Measurements from ENCODE around the gene VIL1. TPM values are rescaled to one million over a fixed set of nuclear protein-coding genes. Genes with fewer than 3 reads are reported as not detected.

Gene VIL1
- polyA plus RNA-seq, 1 donor (not counting 4 experiments of a cell fraction or from before 2014, with no cell fraction given) = not detected

DNA sequence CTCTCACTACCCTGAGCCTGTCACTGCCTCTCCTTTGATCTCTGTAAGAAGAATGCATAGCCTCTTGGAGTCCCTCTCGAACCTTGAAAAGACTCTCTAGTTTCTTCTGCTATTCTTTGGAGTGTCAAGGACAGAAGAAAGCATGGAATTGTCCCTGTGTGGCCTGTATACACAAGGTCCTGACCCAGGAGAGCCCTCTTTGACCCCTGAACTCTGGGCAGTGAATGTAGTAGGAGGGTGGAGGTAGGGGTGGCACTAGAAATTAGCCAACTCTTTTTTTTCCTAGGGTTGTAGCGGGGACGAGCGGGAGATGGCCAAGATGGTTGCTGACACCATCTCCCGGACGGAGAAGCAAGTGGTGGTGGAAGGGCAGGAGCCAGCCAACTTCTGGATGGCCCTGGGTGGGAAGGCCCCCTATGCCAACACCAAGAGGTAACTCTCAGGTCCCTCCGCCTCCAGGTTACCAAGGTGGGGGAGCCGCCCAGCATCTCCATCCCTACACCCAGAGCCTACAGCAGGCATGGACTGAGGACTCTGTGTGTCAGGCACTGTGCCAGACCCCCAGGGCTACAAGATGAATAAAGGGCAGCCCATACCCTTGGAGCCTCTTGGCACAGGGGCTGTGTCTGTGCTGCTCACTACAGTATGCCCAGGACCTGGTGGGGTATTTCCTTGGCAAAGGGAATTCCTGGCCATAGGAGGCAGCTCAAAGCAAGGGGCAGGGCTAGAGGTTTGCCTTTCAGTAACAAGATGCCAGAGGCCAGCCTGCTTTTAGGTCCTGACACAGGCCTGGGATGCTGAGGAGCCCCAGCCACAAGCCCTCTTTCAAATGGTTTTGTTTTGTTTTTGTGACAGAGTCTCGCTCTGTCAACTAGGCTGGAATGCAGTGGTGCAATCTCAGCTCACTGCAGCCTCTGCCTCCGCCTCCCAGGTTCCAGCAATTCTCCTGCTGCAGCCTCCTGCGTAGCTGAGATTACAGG, 16.4 kb downstream of the VIL1 start:
- Histone ChIP-seq H3K9me1 (ENCODE audit: control insufficient read depth, extremely low read depth, insufficient read depth, low read length) (no peaks in the 10 kb centered on the region), H3K36me3 (ENCODE audit: control insufficient read depth in 2 of 2, extremely low read depth in 1 of 2, insufficient read depth in 2 of 2, low read length in 2 of 2) (no peaks in the 10 kb centered on the region)
- dilution Hi-C loops (cut with MboI; ENCODE audit: extremely low pct_ligation_motif_present, low sequenced_read_pairs) = no loop called here

DNA sequence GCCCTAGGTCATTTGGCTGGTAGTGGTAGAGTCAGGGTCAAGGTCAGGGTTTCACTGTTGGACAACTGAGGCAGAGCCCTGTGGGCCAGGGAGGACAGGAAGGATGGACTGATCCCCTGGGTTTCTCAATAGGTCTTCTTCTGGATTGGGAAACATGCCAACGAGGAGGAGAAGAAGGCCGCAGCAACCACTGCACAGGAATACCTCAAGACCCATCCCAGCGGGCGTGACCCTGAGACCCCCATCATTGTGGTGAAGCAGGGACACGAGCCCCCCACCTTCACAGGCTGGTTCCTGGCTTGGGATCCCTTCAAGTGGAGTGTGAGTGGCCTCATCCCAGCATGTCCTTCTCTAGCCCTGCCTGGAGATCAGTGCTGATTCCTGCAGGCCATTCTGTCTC, 18.1 kb downstream of the VIL1 start:
- dilution Hi-C loops (cut with MboI; ENCODE audit: extremely low pct_ligation_motif_present, low sequenced_read_pairs) = no loop called here
- no peak overlapping the region for H3K27ac ChIP-seq (ENCODE audit: control insufficient read depth, insufficient read depth, low read length)
- no peak for FAIRE-seq

More for the DNA sequence above, 16.4 kb downstream of the VIL1 start:
- Histone ChIP-seq H3K4me3 (ENCODE audit: control insufficient read depth in 2 of 3, extremely low read depth in 1 of 3, insufficient read depth in 2 of 3, low read depth in 1 of 3, low read length in 3 of 3) (no peak overlapping the region), H3K9ac (ENCODE audit: control insufficient read depth, extremely low read depth, insufficient read depth, low read length) (no peak overlapping the region), H3K79me2 (ENCODE audit: control insufficient read depth, insufficient read depth, low read length) (no peaks in the 10 kb centered on the region), H3K27ac (ENCODE audit: control insufficient read depth, insufficient read depth, low read length) (no peak overlapping the region), H4K20me1 (ENCODE audit: control insufficient read depth, extremely low read depth, insufficient read depth, low read length) (no peaks in the 10 kb centered on the region), H3K4me2 (ENCODE audit: control insufficient read depth, extremely low read depth, insufficient read depth, low read depth, low read length) (no peak overlapping the region), H2AFZ (ENCODE audit: control insufficient read depth, low read length) (no peak overlapping the region), H3K4me1 (ENCODE audit: control insufficient read depth, extremely low read depth, insufficient read depth, low read length) (no peaks in the 10 kb centered on the region), H3K9me3 (ENCODE audit: control insufficient read depth, low read depth, low read length) (no peaks in the 10 kb centered on the region), H3K27me3 (ENCODE audit: control insufficient read depth, extremely low read depth, insufficient read depth, low read length) (peaks cover 7% of the 10 kb centered on the region)
- TF ChIP-seq, protein P1, sequence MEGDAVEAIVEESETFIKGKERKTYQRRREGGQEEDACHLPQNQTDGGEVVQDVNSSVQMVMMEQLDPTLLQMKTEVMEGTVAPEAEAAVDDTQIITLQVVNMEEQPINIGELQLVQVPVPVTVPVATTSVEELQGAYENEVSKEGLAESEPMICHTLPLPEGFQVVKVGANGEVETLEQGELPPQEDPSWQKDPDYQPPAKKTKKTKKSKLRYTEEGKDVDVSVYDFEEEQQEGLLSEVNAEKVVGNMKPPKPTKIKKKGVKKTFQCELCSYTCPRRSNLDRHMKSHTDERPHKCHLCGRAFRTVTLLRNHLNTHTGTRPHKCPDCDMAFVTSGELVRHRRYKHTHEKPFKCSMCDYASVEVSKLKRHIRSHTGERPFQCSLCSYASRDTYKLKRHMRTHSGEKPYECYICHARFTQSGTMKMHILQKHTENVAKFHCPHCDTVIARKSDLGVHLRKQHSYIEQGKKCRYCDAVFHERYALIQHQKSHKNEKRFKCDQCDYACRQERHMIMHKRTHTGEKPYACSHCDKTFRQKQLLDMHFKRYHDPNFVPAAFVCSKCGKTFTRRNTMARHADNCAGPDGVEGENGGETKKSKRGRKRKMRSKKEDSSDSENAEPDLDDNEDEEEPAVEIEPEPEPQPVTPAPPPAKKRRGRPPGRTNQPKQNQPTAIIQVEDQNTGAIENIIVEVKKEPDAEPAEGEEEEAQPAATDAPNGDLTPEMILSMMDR (optimal IDR thresholded peaks at IDR 0.05 in 1 of 3, IDR thresholded peaks at IDR 0.05 in 1 of 3, conservative IDR thresholded peaks at IDR 0.05 in 1 of 3; ENCODE audit: extremely low read depth in 1 of 3, insufficient read depth in 2 of 3, low read length in 3 of 3) = no peak
- no peak for TF ChIP-seq EZH2 (IDR thresholded peaks at IDR 0.05; ENCODE audit: low read length)
- DNase-seq (ENCODE audit: low read depth, low spot score) = no peak
- no peak for FAIRE-seq

More for the DNA sequence above, 18.1 kb downstream of the VIL1 start:
- DNase-seq (ENCODE audit: low read depth, low spot score) = no peak
- H3K9ac ChIP-seq (ENCODE audit: control insufficient read depth, extremely low read depth, insufficient read depth, low read length) = no peak overlapping the region
- no peak overlapping the region for H2AFZ ChIP-seq (ENCODE audit: control insufficient read depth, low read length)
- TF ChIP-seq, protein P1 (optimal IDR thresholded peaks at IDR 0.05 in 1 of 3, IDR thresholded peaks at IDR 0.05 in 1 of 3, conservative IDR thresholded peaks at IDR 0.05 in 1 of 3; ENCODE audit: extremely low read depth in 1 of 3, insufficient read depth in 2 of 3, low read length in 3 of 3) = no peak
- TF ChIP-seq EZH2 (IDR thresholded peaks at IDR 0.05; ENCODE audit: low read length) = no peak
- H3K9me3 ChIP-seq (ENCODE audit: control insufficient read depth, low read depth, low read length) = no peaks in the 10 kb centered on the region
- H3K4me3 ChIP-seq (ENCODE audit: control insufficient read depth in 2 of 3, extremely low read depth in 1 of 3, insufficient read depth in 2 of 3, low read depth in 1 of 3, low read length in 3 of 3) = no peak overlapping the region
- H3K79me2 ChIP-seq (ENCODE audit: control insufficient read depth, insufficient read depth, low read length) = no peaks in the 10 kb centered on the region
- H4K20me1 ChIP-seq (ENCODE audit: control insufficient read depth, extremely low read depth, insufficient read depth, low read length) = no peaks in the 10 kb centered on the region
- H3K27me3 ChIP-seq (ENCODE audit: control insufficient read depth, extremely low read depth, insufficient read depth, low read length) = peaks cover 3% of the 10 kb centered on the region
- H3K4me1 ChIP-seq (ENCODE audit: control insufficient read depth, extremely low read depth, insufficient read depth, low read length) = no peaks in the 10 kb centered on the region
- no peaks in the 10 kb centered on the region for H3K9me1 ChIP-seq (ENCODE audit: control insufficient read depth, extremely low read depth, insufficient read depth, low read length)
- H3K4me2 ChIP-seq (ENCODE audit: control insufficient read depth, extremely low read depth, insufficient read depth, low read depth, low read length) = no peak overlapping the region
- no peaks in the 10 kb centered on the region for H3K36me3 ChIP-seq (ENCODE audit: control insufficient read depth in 2 of 2, extremely low read depth in 1 of 2, insufficient read depth in 2 of 2, low read length in 2 of 2)
